Measurements from ENCODE around the gene NIN.
"Not testable (repeated sequence)": the region's sequence is repeated elsewhere in the genome, so short reads cannot be mapped to it uniquely, and the experiment has no call there.

Gene NIN

DNA sequence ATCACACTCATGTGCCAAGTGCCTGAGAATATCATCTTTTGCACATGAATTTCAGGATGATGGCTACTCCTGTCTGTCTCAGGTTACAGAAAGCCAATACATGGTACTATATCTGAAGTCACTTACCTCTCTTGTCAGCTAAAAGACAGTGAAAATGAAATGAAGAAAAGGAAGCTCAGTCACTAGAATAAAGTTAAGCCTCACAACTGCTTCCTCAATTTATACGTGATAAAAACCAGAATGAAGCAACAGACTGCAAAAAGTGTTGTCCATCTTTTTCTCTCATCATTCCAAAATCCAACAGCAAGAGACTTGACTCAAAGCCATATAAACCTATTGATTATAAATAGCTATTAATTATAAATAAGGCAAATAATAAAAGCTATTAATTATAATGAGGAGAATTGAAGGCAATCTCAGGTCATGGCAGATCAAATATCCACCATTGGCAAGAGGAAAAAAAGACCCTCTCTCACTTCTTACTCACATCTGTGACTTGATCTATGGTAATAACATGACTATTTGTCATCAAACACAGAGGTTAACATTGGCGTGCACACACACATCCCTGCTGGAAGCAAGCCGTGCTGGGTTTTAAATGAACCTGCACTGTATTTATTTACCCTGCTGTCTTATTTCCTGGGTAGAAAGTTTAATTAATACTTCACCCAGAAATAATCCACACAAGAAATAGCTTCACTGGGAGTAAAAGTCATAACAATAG is 10.0 kb downstream of the NIN start:
- no peak for DNase-seq
- TF ChIP-seq, protein P1, sequence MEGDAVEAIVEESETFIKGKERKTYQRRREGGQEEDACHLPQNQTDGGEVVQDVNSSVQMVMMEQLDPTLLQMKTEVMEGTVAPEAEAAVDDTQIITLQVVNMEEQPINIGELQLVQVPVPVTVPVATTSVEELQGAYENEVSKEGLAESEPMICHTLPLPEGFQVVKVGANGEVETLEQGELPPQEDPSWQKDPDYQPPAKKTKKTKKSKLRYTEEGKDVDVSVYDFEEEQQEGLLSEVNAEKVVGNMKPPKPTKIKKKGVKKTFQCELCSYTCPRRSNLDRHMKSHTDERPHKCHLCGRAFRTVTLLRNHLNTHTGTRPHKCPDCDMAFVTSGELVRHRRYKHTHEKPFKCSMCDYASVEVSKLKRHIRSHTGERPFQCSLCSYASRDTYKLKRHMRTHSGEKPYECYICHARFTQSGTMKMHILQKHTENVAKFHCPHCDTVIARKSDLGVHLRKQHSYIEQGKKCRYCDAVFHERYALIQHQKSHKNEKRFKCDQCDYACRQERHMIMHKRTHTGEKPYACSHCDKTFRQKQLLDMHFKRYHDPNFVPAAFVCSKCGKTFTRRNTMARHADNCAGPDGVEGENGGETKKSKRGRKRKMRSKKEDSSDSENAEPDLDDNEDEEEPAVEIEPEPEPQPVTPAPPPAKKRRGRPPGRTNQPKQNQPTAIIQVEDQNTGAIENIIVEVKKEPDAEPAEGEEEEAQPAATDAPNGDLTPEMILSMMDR (IDR thresholded peaks at IDR 0.05), result no peak
- Histone ChIP-seq H3K27me3 (no peaks in the 10 kb centered on the region), H3K4me3 (no peak overlapping the region), H3K36me3 (no peaks in the 10 kb centered on the region), H3K27ac (no peak overlapping the region), H3K9me3 (no peaks in the 10 kb centered on the region), H3K4me1 (peaks cover 0 to 24% (median 2%) of the 10 kb centered on the region in 4 donors)
- intact Hi-C loops (cut with DNase I; ENCODE audit: low total_unique reads), result loop anchor here (5.0 kb wide), 1 partner anchor 314 kb away; no protein-coding TSS in a partner anchor

DNA sequence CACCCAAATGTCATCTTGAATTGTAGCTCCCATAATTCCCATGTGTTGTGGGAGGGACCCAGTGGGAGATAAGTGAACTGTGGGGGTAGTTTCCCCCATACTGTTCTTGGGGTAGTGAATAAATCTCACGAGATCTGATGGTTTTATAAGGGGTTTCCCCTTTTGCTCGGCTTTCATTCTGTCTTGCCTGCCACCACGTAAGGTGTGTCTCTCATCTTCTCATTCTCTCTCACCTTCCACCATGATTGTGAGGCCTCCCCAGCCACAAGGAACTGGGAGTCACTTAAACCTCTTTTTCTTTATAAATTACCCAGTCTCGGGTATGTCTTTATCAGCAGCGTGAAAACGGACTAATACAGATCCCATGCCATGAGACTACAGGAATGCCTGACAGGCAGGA is 11.7 kb downstream of the NIN start:
- H3K36me3 ChIP-seq; DNase-seq; intact Hi-C loops (cut with DNase I; ENCODE audit: low total_unique reads); H3K4me3 ChIP-seq; H3K27ac ChIP-seq; H3K27me3 ChIP-seq; H3K9me3 ChIP-seq: not testable (repeated sequence)
- H3K4me1 ChIP-seq, result peaks cover 0 to 24% (median 2%) of the 10 kb centered on the region in 4 donors

DNA sequence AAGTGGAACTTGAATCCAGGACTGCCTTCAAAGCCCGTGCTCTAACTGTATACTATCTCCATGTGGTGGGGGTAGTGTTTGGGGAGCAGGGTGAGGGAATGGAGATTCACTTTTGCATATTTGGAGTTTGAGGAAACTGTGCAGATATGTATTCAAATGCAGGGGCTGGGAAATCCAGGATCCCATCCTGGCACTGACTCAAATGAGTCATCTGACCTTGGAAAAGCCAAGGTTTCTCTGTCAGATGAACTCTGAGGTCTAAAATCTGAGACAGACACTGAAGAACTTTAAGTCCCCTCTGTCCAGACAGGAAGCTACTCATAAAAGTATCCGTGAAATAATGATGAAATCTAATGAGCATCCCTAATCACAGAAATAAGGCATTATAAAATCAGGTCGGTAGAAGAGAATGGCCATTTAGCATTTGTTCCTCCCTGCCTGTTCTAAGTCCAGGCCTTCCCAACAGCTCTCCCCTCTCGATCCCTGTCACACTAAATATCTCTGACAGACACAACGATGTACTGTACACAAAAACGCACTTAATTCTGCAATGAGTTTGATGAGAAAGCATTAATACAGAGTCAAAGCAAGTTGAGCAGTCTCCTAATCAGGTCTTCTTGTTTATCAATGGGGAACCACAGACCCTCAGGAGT is 14.4 kb downstream of the NIN start:
- no peak for DNase-seq
- Histone ChIP-seq H3K36me3 (no peaks in the 10 kb centered on the region), H3K4me1 (peaks cover 0 to 7% (median 0%) of the 10 kb centered on the region in 4 donors), H3K27me3 (no peaks in the 10 kb centered on the region), H3K9me3 (no peaks in the 10 kb centered on the region), H3K4me3 (no peak overlapping the region), H3K27ac (no peak overlapping the region)
- intact Hi-C loops (cut with DNase I; ENCODE audit: low total_unique reads), result no loop called here
- TF ChIP-seq, protein P1 (IDR thresholded peaks at IDR 0.05), result no peak

DNA sequence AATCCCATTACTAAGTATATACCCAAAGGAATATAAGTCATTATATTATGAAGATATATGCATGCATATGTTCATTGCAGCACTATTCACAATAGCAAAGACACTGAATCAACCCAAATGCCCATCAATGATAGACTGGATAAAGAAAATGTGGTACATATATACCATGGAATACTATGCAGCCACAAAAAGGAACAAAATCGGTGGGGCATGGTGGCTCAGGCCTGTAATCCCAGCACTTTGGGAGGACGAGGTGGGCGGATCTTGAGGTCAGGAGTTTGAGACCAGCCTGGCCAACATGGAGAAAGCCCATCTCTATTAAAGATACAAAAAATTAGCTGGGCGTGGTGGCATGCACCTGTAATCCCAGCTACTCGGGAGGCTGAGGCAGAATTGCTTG is 15.4 kb downstream of the NIN start:
- H3K27me3 ChIP-seq; H3K36me3 ChIP-seq; intact Hi-C loops (cut with DNase I; ENCODE audit: low total_unique reads); H3K4me3 ChIP-seq; DNase-seq; H3K9me3 ChIP-seq; H3K4me1 ChIP-seq; H3K27ac ChIP-seq: not testable (repeated sequence)

DNA sequence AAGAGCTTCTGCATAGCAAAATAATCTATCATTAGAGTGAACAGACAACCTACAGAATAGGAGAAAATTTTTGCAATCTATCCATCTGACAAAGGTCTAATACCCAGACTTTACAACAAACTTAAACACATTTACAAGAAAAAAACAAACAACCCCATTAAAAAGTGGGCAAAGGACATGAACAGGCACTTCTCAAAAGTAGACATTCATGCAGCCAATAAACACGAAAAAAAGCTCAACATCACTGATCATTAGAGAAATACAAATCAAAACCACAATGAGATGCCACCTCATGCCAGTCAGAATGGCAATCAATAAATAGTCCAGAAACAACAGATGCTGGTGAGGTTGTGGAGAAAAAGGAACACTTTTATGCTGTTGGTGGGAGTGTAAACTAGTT is 15.9 kb downstream of the NIN start:
- H3K27ac ChIP-seq; H3K4me3 ChIP-seq; H3K9me3 ChIP-seq; DNase-seq; intact Hi-C loops (cut with DNase I; ENCODE audit: low total_unique reads); H3K4me1 ChIP-seq; H3K27me3 ChIP-seq; H3K36me3 ChIP-seq: not testable (repeated sequence)

DNA sequence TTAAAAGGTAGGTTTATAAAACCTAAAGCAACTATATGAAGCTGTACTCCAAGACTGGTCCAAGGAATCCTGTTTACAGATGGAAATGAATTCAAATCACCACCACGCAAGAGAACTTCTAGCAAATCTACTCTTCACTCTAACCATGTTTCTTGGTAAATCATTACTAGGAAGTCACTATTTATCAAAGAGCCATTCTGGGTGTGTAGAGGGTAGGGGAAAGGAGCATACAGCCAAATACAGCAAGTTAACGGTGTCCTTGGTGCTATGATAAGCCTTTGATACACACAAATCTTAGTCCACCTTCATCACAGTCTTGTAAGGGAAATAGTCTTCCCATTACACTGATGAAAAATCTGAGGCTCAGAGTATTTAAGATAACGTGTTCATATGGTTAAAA is 16.8 kb downstream of the NIN start:
- intact Hi-C loops (cut with DNase I; ENCODE audit: low total_unique reads), result no loop called here
- Histone ChIP-seq H3K4me3 (no peak overlapping the region), H3K27me3 (no peaks in the 10 kb centered on the region), H3K4me1 (peaks cover 0 to 7% (median 0%) of the 10 kb centered on the region in 4 donors), H3K9me3 (no peaks in the 10 kb centered on the region), H3K27ac (no peak overlapping the region), H3K36me3 (no peaks in the 10 kb centered on the region)
- DNase-seq, result no peak
- TF ChIP-seq, protein P1 (IDR thresholded peaks at IDR 0.05), result no peak

DNA sequence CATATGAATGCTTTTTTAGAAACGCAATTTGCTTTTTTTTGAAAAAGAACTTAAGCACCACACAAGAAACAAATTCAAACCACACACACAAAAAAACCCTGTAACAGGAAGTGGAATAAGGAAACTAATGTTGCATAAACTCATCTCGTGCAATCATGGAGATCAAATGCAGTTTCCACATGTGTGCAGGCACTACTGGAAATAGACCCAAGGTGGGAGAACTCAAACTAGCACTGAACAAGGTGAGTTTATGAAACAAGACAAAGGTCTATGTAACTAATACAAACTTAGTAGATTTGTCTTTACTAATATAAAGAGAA is 17.5 kb downstream of the NIN start:
- H3K4me3 ChIP-seq, result no peak overlapping the region
- intact Hi-C loops (cut with DNase I; ENCODE audit: low total_unique reads), result no loop called here
- no peaks in the 10 kb centered on the region for H3K9me3 ChIP-seq
- H3K36me3 ChIP-seq, result no peaks in the 10 kb centered on the region
- TF ChIP-seq, protein P1 (IDR thresholded peaks at IDR 0.05), result no peak
- no peak for DNase-seq
- H3K27me3 ChIP-seq, result no peaks in the 10 kb centered on the region
- peaks cover 0 to 7% (median 0%) of the 10 kb centered on the region in 4 donors for H3K4me1 ChIP-seq
- no peak overlapping the region for H3K27ac ChIP-seq

All from tibial artery (tissue), 4 donors.